ENCODE data around the gene ZNF664. TPM values are rescaled to one million over a fixed set of nuclear protein-coding genes. Genes with fewer than 3 reads are reported as not detected.

ZNF664 gene
- polyA plus RNA-seq, 3 donors, result 1.5 to 20.9 (median 2.7) TPM

GRCh38 chr12:124019115-124019514 lies 46.1 kb downstream of the ZNF664 start:
- no peak for TF ChIP-seq CTCF (IDR thresholded peaks at IDR 0.05)
- Histone ChIP-seq H3K9me3 (replicated peaks in 1 of 2; ENCODE audit: control insufficient read depth in 1 of 2, insufficient read depth in 1 of 2, low read length in 2 of 2) (no peaks in the 10 kb centered on the region), H3K27ac (ENCODE audit: low read depth in 1 of 2, low read length in 2 of 2) (no peak overlapping the region), H3K27me3 (ENCODE audit: control insufficient read depth in 2 of 2, insufficient read depth in 2 of 2, low read length in 2 of 2) (no peaks in the 10 kb centered on the region), H2AFZ (ENCODE audit: insufficient read depth, low read depth, low read length, poor library complexity, severe bottlenecking) (no peak overlapping the region), H3K4me3 (replicated peaks in 1 of 3; ENCODE audit: low read depth in 2 of 3, low read length in 3 of 3) (no peak overlapping the region), H3K79me2 (ENCODE audit: insufficient read depth, low read length) (no peaks in the 10 kb centered on the region), H3K36me3 (replicated peaks in 1 of 2; ENCODE audit: control insufficient read depth in 1 of 2, insufficient read depth in 2 of 2, low read length in 2 of 2) (no peaks in the 10 kb centered on the region), H3K9ac (ENCODE audit: insufficient read depth, low read length, poor library complexity, severe bottlenecking) (no peak overlapping the region), H3K4me2 (replicated peaks; ENCODE audit: extremely low read depth, low read length, poor library complexity, severe bottlenecking) (no peak overlapping the region), H3K4me1 (ENCODE audit: control insufficient read depth in 1 of 2, insufficient read depth in 2 of 2, low read length in 2 of 2) (peaks cover under 1 to 3% of the 10 kb centered on the region in 2 donors), H4K20me1 (ENCODE audit: insufficient read depth, low read length) (no peaks in the 10 kb centered on the region)
- Mint-ChIP-seq H3K9me3 (no peaks in the 10 kb centered on the region), H3K36me3 (peaks cover 0 to 2% of the 10 kb centered on the region in 2 donors), H3K27me3 (ENCODE audit: low read depth in 3 of 3) (peaks cover 0 to under 1% (median 0%) of the 10 kb centered on the region in 3 donors), H3K4me3 (no peak overlapping the region), H3K4me1 (peaks cover 7% of the 10 kb centered on the region), H3K27ac (no peak overlapping the region)
- no peak for DNase-seq
- intact Hi-C loops (cut with micrococcal nuclease), result no loop called here

- no peak overlapping the region for H3K4me3 ChIP-seq (replicated peaks in 1 of 3; ENCODE audit: low read depth in 2 of 3, low read length in 3 of 3)
- Mint-ChIP-seq H3K4me1 (peaks cover 17% of the 10 kb centered on the region), H3K9me3 (no peaks in the 10 kb centered on the region), H3K36me3 (no peaks in the 10 kb centered on the region), H3K4me3 (no peak overlapping the region), H3K27me3 (ENCODE audit: low read depth in 3 of 3) (peaks cover 0 to 1% (median 0%) of the 10 kb centered on the region in 3 donors), H3K27ac (no peak overlapping the region)
- no peaks in the 10 kb centered on the region for H3K79me2 ChIP-seq (ENCODE audit: insufficient read depth, low read length)
- peaks cover 7 to 13% of the 10 kb centered on the region in 2 donors for H3K4me1 ChIP-seq (ENCODE audit: control insufficient read depth in 1 of 2, insufficient read depth in 2 of 2, low read length in 2 of 2)
- H3K27ac ChIP-seq (ENCODE audit: low read depth in 1 of 2, low read length in 2 of 2), result no peak overlapping the region
- no CpG with 5 or more reads among the region's 2 CpGs for WGBS (ENCODE audit: insufficient coverage)
- no peak for TF ChIP-seq CTCF (IDR thresholded peaks at IDR 0.05)
- no peak overlapping the region for H3K9ac ChIP-seq (ENCODE audit: insufficient read depth, low read length, poor library complexity, severe bottlenecking)
- no peaks in the 10 kb centered on the region for H3K27me3 ChIP-seq (ENCODE audit: control insufficient read depth in 2 of 2, insufficient read depth in 2 of 2, low read length in 2 of 2)
- DNase-seq, result no peak
- intact Hi-C loops (cut with micrococcal nuclease), result no loop called here
- H3K4me2 ChIP-seq (replicated peaks; ENCODE audit: extremely low read depth, low read length, poor library complexity, severe bottlenecking), result no peak overlapping the region
- no peaks in the 10 kb centered on the region for H3K36me3 ChIP-seq (replicated peaks in 1 of 2; ENCODE audit: control insufficient read depth in 1 of 2, insufficient read depth in 2 of 2, low read length in 2 of 2)
- no peak overlapping the region for H2AFZ ChIP-seq (ENCODE audit: insufficient read depth, low read depth, low read length, poor library complexity, severe bottlenecking)
- H4K20me1 ChIP-seq (ENCODE audit: insufficient read depth, low read length), result no peaks in the 10 kb centered on the region
- no peaks in the 10 kb centered on the region for H3K9me3 ChIP-seq (replicated peaks in 1 of 2; ENCODE audit: control insufficient read depth in 1 of 2, insufficient read depth in 1 of 2, low read length in 2 of 2)
Observed at GRCh38 chr12:124020514-124020949, 47.5 kb downstream of the ZNF664 start.
